Spleen (tissue), 11 donors: ENCODE data around the gene TMEM131. TPM values are rescaled to one million over a fixed set of nuclear protein-coding genes. Genes with fewer than 3 reads are reported as not detected.

ENCODE experiments used
- DNase-seq: peaks from one replicate; pipeline ENCODE4 v3.0.0-alpha.2; 2020
- H3K27ac ChIP-seq, 8 donors: fragments of 200-600 bp; sonication (generic) in 7 of 8; 1 replicate in 4 of 8; 2 replicates in 4 of 8; pipeline versions ENCODE4 v1.5.0 to v1.8.0; 2016 to 2021; ENCODE audit warnings: inconsistent platforms in 4 of 8, mild to moderate bottlenecking in 4 of 8, moderate library complexity in 1 of 8
- H3K27me3 ChIP-seq, 7 donors: fragments of 200-600 bp; sonication (generic) in 6 of 7; replicated peaks in 1 of 7; 1 replicate in 4 of 7; 2 replicates in 3 of 7; pipeline versions ENCODE4 v1.5.0 to v1.8.0; 2016 to 2021; ENCODE audit warnings: inconsistent platforms in 3 of 7, mild to moderate bottlenecking in 1 of 7
- H3K36me3 ChIP-seq, 6 donors: fragments of 200-600 bp; sonication (generic) in 5 of 6; 1 replicate in 4 of 6; 2 replicates in 2 of 6; pipeline versions ENCODE4 v1.5.0 to v1.8.0; 2016 to 2021; ENCODE audit warnings: inconsistent platforms in 2 of 6
- H3K4me1 ChIP-seq, 6 donors: fragments of 200-600 bp; sonication (generic) in 5 of 6; 1 replicate in 3 of 6; 2 replicates in 3 of 6; pipeline versions ENCODE4 v1.5.0 to v1.8.0; 2016 to 2021; ENCODE audit warnings: inconsistent platforms in 3 of 6
- H3K4me3 ChIP-seq, 8 donors: fragments of 200-600 bp; sonication (generic) in 7 of 8; 1 replicate in 4 of 8; 2 replicates in 4 of 8; pipeline versions ENCODE4 v1.5.0 to v1.8.0; 2016 to 2021; ENCODE audit warnings: inconsistent platforms in 4 of 8, mild to moderate bottlenecking in 4 of 8, moderate library complexity in 2 of 8
- H3K9me3 ChIP-seq, 8 donors: fragments of 200-600 bp; sonication (generic) in 7 of 8; 1 replicate in 4 of 8; 2 replicates in 4 of 8; pipeline versions ENCODE4 v1.5.0 to v1.8.0; 2016 to 2021; ENCODE audit warnings: inconsistent platforms in 4 of 8
- POLR2A ChIP-seq, 3 donors: fragments of 450-650 bp; IDR thresholded peaks; one replicate each; pipeline ENCODE4 v1.5.1; 2017; ENCODE audit warnings: antibody characterized with exemption in 3 of 3, mild to moderate bottlenecking in 1 of 3
- POLR2AphosphoS5 ChIP-seq, 3 donors: sonication (generic); formaldehyde crosslinking; IDR thresholded peaks; one replicate each; pipeline ENCODE4 v1.5.1; 2017; ENCODE audit warnings: antibody characterized with exemption in 3 of 3
- WGBS, 5 donors: extraction: QIAGEN DNeasy Blood & Tissue Kit in 3 of 5; methylation state at CpG; one replicate each; pipeline versions ENCODE4 v1.1.5 to v1.1.7; 2013 to 2018; 5-methylcytosine and 5-hydroxymethylcytosine counted together
- intact Hi-C: fragments of 100-400 bp; cut with DNase I; formaldehyde crosslinking; loops from one replicate; pipeline ENCODE4 v1.15.0; 2023; ENCODE audit warnings: low total_unique reads
- polyA plus RNA-seq, 3 donors: library from polyadenylated mRNA; stranded (reverse); fragments of 200-250 nt; gene quantifications; one replicate each; pipeline ENCODE4 v1.2.1, GENCODE V29; 2013
- total RNA-seq, 7 donors: library from RNA; depleted of rRNA in 3 of 7; stranded (reverse); fragments of >200 nt in 3 of 7; fragmentation: NEBNext Ultra II Directional in 4 of 7; extraction: Animal tissue kit (Norgen Biotek cat#: 25700) in 4 of 7; gene quantifications; one replicate each; pipeline versions ENCODE4 v1.1.0 to v1.2.1, GENCODE V29; 2016 to 2021
- TF ChIP-seq, protein P1 (sequence below), 11 experiments: fragments of 200-600 bp in 7 of 11; fragments of 450-650 bp in 4 of 11; sonication (generic) in 4 of 11; IDR thresholded peaks in 8 of 11; conservative IDR thresholded peaks in 3 of 11; 1 replicate in 7 of 11; 2 replicates in 4 of 11; pipeline versions ENCODE4 v1.4.0 to v1.8.0; 2016 to 2021; ENCODE audit warnings: antibody characterized with exemption in 11 of 11, inconsistent platforms in 4 of 11, mild to moderate bottlenecking in 1 of 11
- donor health status: healthy with polysubstance abuse.
- donor health status: DM: no; HTN: no; CAD: no; lungs with moderate emphysema.
- donor health status: DM: no; HTN: no; CAD: no.
- donor health status: Bipolar disorder and iron deficiency.
- donor health status: healthy.
- donor health status: DM: no; HTN: no; CAD: no.
- donor health status: DM: yes; HTN: yes; CAD: no.

Gene TMEM131
- total and polyA plus RNA-seq, 10 donors: 9.2 to 74.0 (median 61.6) TPM

- H3K36me3 ChIP-seq: no peaks in the 10 kb centered on the region
- peaks cover 0 to 20% (median 18%) of the 10 kb centered on the region in 8 donors for H3K9me3 ChIP-seq
- H3K4me1 ChIP-seq: peaks cover 13 to 77% (median 59%) of the 10 kb centered on the region in 6 donors
- H3K27ac ChIP-seq: peak overlapping the region in 1 of 8 donors; percentile 36
- intact Hi-C loops: no loop called here
- 56 to 75% (median 62%) methylated on average over 4 of the region's 4 CpGs for WGBS, 5 donors
- no peak overlapping the region for H3K4me3 ChIP-seq
- no peak for DNase-seq
- no peaks in the 10 kb centered on the region for H3K27me3 ChIP-seq
- TF ChIP-seq POLR2A (IDR thresholded peaks at IDR 0.05): no peak
- TF ChIP-seq, protein P1, sequence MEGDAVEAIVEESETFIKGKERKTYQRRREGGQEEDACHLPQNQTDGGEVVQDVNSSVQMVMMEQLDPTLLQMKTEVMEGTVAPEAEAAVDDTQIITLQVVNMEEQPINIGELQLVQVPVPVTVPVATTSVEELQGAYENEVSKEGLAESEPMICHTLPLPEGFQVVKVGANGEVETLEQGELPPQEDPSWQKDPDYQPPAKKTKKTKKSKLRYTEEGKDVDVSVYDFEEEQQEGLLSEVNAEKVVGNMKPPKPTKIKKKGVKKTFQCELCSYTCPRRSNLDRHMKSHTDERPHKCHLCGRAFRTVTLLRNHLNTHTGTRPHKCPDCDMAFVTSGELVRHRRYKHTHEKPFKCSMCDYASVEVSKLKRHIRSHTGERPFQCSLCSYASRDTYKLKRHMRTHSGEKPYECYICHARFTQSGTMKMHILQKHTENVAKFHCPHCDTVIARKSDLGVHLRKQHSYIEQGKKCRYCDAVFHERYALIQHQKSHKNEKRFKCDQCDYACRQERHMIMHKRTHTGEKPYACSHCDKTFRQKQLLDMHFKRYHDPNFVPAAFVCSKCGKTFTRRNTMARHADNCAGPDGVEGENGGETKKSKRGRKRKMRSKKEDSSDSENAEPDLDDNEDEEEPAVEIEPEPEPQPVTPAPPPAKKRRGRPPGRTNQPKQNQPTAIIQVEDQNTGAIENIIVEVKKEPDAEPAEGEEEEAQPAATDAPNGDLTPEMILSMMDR (IDR thresholded peaks at IDR 0.05 in 8 of 11, conservative IDR thresholded peaks at IDR 0.05 in 3 of 11): no peak
- TF ChIP-seq POLR2AphosphoS5 (IDR thresholded peaks at IDR 0.05): no peak
Observed at GRCh38 chr2:97969081-97970067, 26.4 kb downstream of the TMEM131 start.

DNA sequence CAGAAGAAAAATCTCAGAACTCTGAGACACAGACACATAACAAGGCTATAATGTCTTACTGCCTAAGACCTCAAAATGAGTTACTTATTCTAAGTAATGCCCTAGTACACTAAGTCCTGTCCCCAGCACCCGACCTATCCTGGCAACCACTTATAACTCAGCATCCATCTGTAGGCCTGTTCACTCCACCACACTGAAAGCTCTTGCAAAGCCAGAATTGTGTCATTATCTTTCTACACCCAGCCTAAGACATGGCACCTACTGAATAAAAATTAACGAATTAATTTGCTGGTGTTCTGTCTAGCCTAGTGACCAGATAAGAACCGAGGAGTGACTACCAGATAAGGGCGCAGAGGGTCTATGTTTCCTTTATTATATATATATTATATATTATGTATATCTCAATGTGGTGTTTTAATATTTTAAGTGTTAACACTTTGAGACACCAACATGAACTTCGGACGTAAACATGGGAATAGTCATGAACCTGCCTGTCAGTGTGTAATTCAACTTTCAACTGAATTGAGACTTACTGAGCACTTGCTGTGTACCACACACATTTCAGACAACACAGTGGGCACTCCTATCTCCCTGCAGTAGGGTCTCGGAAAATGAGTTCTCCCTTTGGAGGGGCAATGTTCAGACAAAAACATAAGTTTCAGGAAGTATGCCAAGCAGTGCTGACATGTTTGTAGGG lies 27.7 kb downstream of the TMEM131 start:
- WGBS, 5 donors: 92 to 95% (median 92%) methylated on average over 7 of the region's 7 CpGs
- H3K9me3 ChIP-seq: peaks cover 0 to 7% (median 5%) of the 10 kb centered on the region in 8 donors
- TF ChIP-seq, protein P1 (IDR thresholded peaks at IDR 0.05 in 8 of 11, conservative IDR thresholded peaks at IDR 0.05 in 3 of 11): no peak
- TF ChIP-seq POLR2A (IDR thresholded peaks at IDR 0.05): no peak
- no peak for DNase-seq
- H3K4me3 ChIP-seq: no peak overlapping the region
- no peaks in the 10 kb centered on the region for H3K27me3 ChIP-seq
- intact Hi-C loops: no loop called here
- peaks cover 21 to 90% (median 72%) of the 10 kb centered on the region in 6 donors for H3K4me1 ChIP-seq
- H3K36me3 ChIP-seq: no peaks in the 10 kb centered on the region
- peak overlapping the region in 2 of 8 donors; percentile 21 to 36 for H3K27ac ChIP-seq

GRCh38 chr2:97967216-97967592 lies 28.5 kb downstream of the TMEM131 start:
- Histone ChIP-seq H3K9me3 (no peaks in the 10 kb centered on the region), H3K27me3 (no peaks in the 10 kb centered on the region), H3K4me1 (peaks cover 24 to 98% (median 78%) of the 10 kb centered on the region in 6 donors), H3K36me3 (no peaks in the 10 kb centered on the region), H3K27ac (peak overlapping the region in 1 of 8 donors; percentile 36), H3K4me3 (no peak overlapping the region)
- intact Hi-C loops: no loop called here
- DNase-seq: no peak
- TF ChIP-seq POLR2AphosphoS5 (IDR thresholded peaks at IDR 0.05): no peak
- TF ChIP-seq, protein P1 (IDR thresholded peaks at IDR 0.05 in 8 of 11, conservative IDR thresholded peaks at IDR 0.05 in 3 of 11): no peak
- no peak for TF ChIP-seq POLR2A (IDR thresholded peaks at IDR 0.05)
